ENCODE results near the gene ALMS1. TPM values are rescaled to one million over a fixed set of nuclear protein-coding genes. Genes with fewer than 3 reads are reported as not detected.

The ALMS1 gene
- 10 to 100 TPM; 15.2 to 56.6 (median 25.7) TPM for total RNA-seq

- peak within 1 kb of the TSS; percentile 44 to 87 (median 76) for H3K4me3 ChIP-seq
Observed at GRCh38 chr2:73385504-73386341, at the start of gene ALMS1. TSS of gene ALMS1 (plus strand) at chr2:73385836. CDS start at chr2:73385869, 33 bp downstream.

GRCh38 chr2:73337828-73338227 lies 47.8 kb upstream of the ALMS1 start:
- H3K4me3 ChIP-seq: no peak overlapping the region
- TF ChIP-seq EP300 (IDR thresholded peaks at IDR 0.05) (no peak), POLR2AphosphoS5 (IDR thresholded peaks at IDR 0.05) (no peak), POLR2A (IDR thresholded peaks at IDR 0.05) (no peak), CTCF (IDR thresholded peaks at IDR 0.05) (no peak)
- no peaks in the 10 kb centered on the region for H3K27me3 ChIP-seq
- no peaks in the 10 kb centered on the region for H3K36me3 ChIP-seq
- ATAC-seq (ENCODE audit: low FRiP score in 2 of 2) (no peak), DNase-seq (no peak)
- H3K9me3 ChIP-seq: peaks cover 0 to 10% (median 3%) of the 10 kb centered on the region in 4 donors
- H3K27ac ChIP-seq: no peak overlapping the region
- WGBS, 2 donors: 19 to 25% methylated on average over 3 of the region's 3 CpGs
- H3K4me1 ChIP-seq: no peaks in the 10 kb centered on the region

More at GRCh38 chr2:73385504-73386341, at the start of gene ALMS1:
- DNase-seq (peak; percentile 93 to 98), ATAC-seq (ENCODE audit: low FRiP score in 2 of 2) (peak; percentile 97 to 98)
- WGBS, 2 donors: 0 to 2% methylated on average over 43 to 50 of the region's 84 CpGs
- Histone ChIP-seq H3K4me1 (peaks cover 7 to 20% (median 13%) of the 10 kb centered on the region in 4 donors), H3K27me3 (no peaks in the 10 kb centered on the region), H3K36me3 (no peaks in the 10 kb centered on the region), H3K9me3 (no peaks in the 10 kb centered on the region), H3K27ac (peak within 1 kb of the TSS; percentile 76 to 93 (median 88))
- TF ChIP-seq CTCF (IDR thresholded peaks at IDR 0.05) (peak in 2 of 6 experiments; percentile 37 to 51), POLR2A (IDR thresholded peaks at IDR 0.05) (peak in 2 of 4 donors; percentile 6 to 65), EP300 (IDR thresholded peaks at IDR 0.05) (no peak), POLR2AphosphoS5 (IDR thresholded peaks at IDR 0.05) (peak; percentile 22 to 35)

GRCh38 chr2:73339201-73339600 lies 46.4 kb upstream of the ALMS1 start:
- Histone ChIP-seq H3K9me3 (peaks cover 0 to 10% (median 3%) of the 10 kb centered on the region in 4 donors), H3K27ac (no peak overlapping the region), H3K36me3 (no peaks in the 10 kb centered on the region), H3K4me1 (no peaks in the 10 kb centered on the region), H3K4me3 (no peak overlapping the region), H3K27me3 (no peaks in the 10 kb centered on the region)
- WGBS, 2 donors: 64 to 72% methylated on average over 3 of the region's 3 CpGs
- TF ChIP-seq POLR2AphosphoS5 (IDR thresholded peaks at IDR 0.05) (no peak), POLR2A (IDR thresholded peaks at IDR 0.05) (no peak), CTCF (IDR thresholded peaks at IDR 0.05) (no peak), EP300 (IDR thresholded peaks at IDR 0.05) (no peak)
- DNase-seq: no peak
- no peak for ATAC-seq (ENCODE audit: low FRiP score in 2 of 2)

- Histone ChIP-seq H3K36me3 (no peaks in the 10 kb centered on the region), H3K27ac (no peak overlapping the region), H3K4me1 (no peaks in the 10 kb centered on the region), H3K27me3 (no peaks in the 10 kb centered on the region), H3K9me3 (no peaks in the 10 kb centered on the region), H3K4me3 (no peak overlapping the region)
- DNase-seq (no peak), ATAC-seq (ENCODE audit: low FRiP score in 2 of 2) (no peak)
- TF ChIP-seq POLR2AphosphoS5 (IDR thresholded peaks at IDR 0.05): no peak
- no peak for TF ChIP-seq POLR2A (IDR thresholded peaks at IDR 0.05)
- no peak for TF ChIP-seq CTCF (IDR thresholded peaks at IDR 0.05)
- TF ChIP-seq EP300 (IDR thresholded peaks at IDR 0.05): no peak
- WGBS, 2 donors: 71 to 74% methylated on average over 3 of the region's 3 CpGs
Observed at GRCh38 chr2:73341039-73341438, 44.6 kb upstream of the ALMS1 start.
